WTC11 (cell line): ENCODE measurements around the gene VPREB3.

Experiments
- CTCF ChIP-seq: fragments of 200-600 bp; IDR thresholded peaks from 2 replicates; pipeline ENCODE4 v1.8.0; 2022; ENCODE audit warnings: antibody characterized with exemption
- E2F4 ChIP-seq: sonication (generic); formaldehyde crosslinking; IDR thresholded peaks from 2 replicates; pipeline ENCODE4 v1.8.1; 2022; ENCODE audit warnings: low read depth, mild to moderate bottlenecking, moderate library complexity, missing genetic modification reagents, borderline replicate concordance
- IRF1 ChIP-seq: sonication (generic); formaldehyde crosslinking; IDR thresholded peaks from 2 replicates; pipeline ENCODE4 v1.8.0; 2023; ENCODE audit warnings: missing genetic modification reagents
- MYBL2 ChIP-seq: sonication (generic); formaldehyde crosslinking; IDR thresholded peaks from 2 replicates; pipeline ENCODE4 v1.8.1; 2023; ENCODE audit warnings: mild to moderate bottlenecking, moderate library complexity, missing genetic modification reagents
- TCF7 ChIP-seq: sonication (generic); formaldehyde crosslinking; IDR thresholded peaks from 2 replicates; pipeline ENCODE4 v1.8.0; 2022; ENCODE audit warnings: mild to moderate bottlenecking, low read depth, missing genetic modification reagents, moderate library complexity
- ZBTB43 ChIP-seq: sonication (generic); formaldehyde crosslinking; IDR thresholded peaks from 2 replicates; pipeline ENCODE4 v1.8.1; 2023; ENCODE audit warnings: mild to moderate bottlenecking, missing genetic modification reagents

- TF ChIP-seq E2F4 (CRISPR knock-in tag), result no peak
- TF ChIP-seq ZBTB43 (CRISPR knock-in tag), result no peak
- TF ChIP-seq MYBL2 (CRISPR knock-in tag), result no peak
- TF ChIP-seq TCF7, result no peak
- no peak for TF ChIP-seq IRF1
- TF ChIP-seq CTCF, result no peak
Measured at GRCh38 chr22:23737696-23738095, 16.5 kb downstream of the VPREB3 start.
